ENCODE results near the gene CRABP2.

The CRABP2 gene

GRCh38 chr1:156741481-156741983 lies 36.1 kb upstream of the CRABP2 start:
- Histone ChIP-seq H3K9me3 (replicated peaks; ENCODE audit: insufficient read depth, low read length) (no peaks in the 10 kb centered on the region), H3K79me2 (ENCODE audit: low read length) (peaks cover 53% of the 10 kb centered on the region), H3K9ac (ENCODE audit: low read length) (peak overlapping the region; percentile 19; the same call in 1 of the 2 replicates), H3K9me2 (replicated peaks; ENCODE audit: insufficient read depth, low read length) (no peaks in the 10 kb centered on the region), H3F3A (ENCODE audit: insufficient read depth, low read length) (peaks cover 56% of the 10 kb centered on the region), H2AFZ (ENCODE audit: low read length) (0 out of 2 replicates have a peak overlapping the region, but pooled peaks have one; percentile 5), H3K36me3 (replicated peaks; ENCODE audit: insufficient read depth, low read length) (no peaks in the 10 kb centered on the region), H3K4me2 (ENCODE audit: low read depth, low read length) (peak overlapping the region; percentile 67), H3K27me3 (replicated peaks; ENCODE audit: insufficient read depth, low read length) (no peaks in the 10 kb centered on the region), H4K20me1 (ENCODE audit: insufficient read depth, low read length) (no peaks in the 10 kb centered on the region), H3K27ac (ENCODE audit: low read length) (peak overlapping the region; percentile 57), H3K4me1 (ENCODE audit: low read length) (peaks cover 29% of the 10 kb centered on the region), H3K4me3 (ENCODE audit: low read length) (peak overlapping the region; percentile 51)
- DNase-seq: peak; percentile 44
- TF ChIP-seq CTCF (IDR thresholded peaks at IDR 0.05; ENCODE audit: low read length) (no peak), EZH2 (optimal IDR thresholded peaks at IDR 0.05; ENCODE audit: low read depth, low read length) (no peak), EZH2phosphoT487 (IDR thresholded peaks at IDR 0.05; ENCODE audit: low read length) (no peak)

- H4K20me1 ChIP-seq (ENCODE audit: insufficient read depth, low read length): no peaks in the 10 kb centered on the region
- peak within 1 kb of the TSS; percentile 67 for H3K4me2 ChIP-seq (ENCODE audit: low read depth, low read length)
- no peaks in the 10 kb centered on the region for H3K9me3 ChIP-seq (replicated peaks; ENCODE audit: insufficient read depth, low read length)
- H3K27me3 ChIP-seq (replicated peaks; ENCODE audit: insufficient read depth, low read length): no peaks in the 10 kb centered on the region
- H3K9me2 ChIP-seq (replicated peaks; ENCODE audit: insufficient read depth, low read length): no peaks in the 10 kb centered on the region
- peak within 1 kb of the TSS; percentile 81 for H3K27ac ChIP-seq (ENCODE audit: low read length)
- H3K9ac ChIP-seq (ENCODE audit: low read length): peak within 1 kb of the TSS; percentile 78
- peak within 1 kb of the TSS; percentile 47 for H2AFZ ChIP-seq (ENCODE audit: low read length)
- no peaks in the 10 kb centered on the region for H3K36me3 ChIP-seq (replicated peaks; ENCODE audit: insufficient read depth, low read length)
- TF ChIP-seq EZH2phosphoT487 (IDR thresholded peaks at IDR 0.05; ENCODE audit: low read length) (no peak), EZH2 (optimal IDR thresholded peaks at IDR 0.05; ENCODE audit: low read depth, low read length) (no peak)
- peaks cover 23% of the 10 kb centered on the region for H3K4me1 ChIP-seq (ENCODE audit: low read length)
- H3K79me2 ChIP-seq (ENCODE audit: low read length): peaks cover 47% of the 10 kb centered on the region
- peak; percentile 100 for DNase-seq
- peaks cover 56% of the 10 kb centered on the region for H3F3A ChIP-seq (ENCODE audit: insufficient read depth, low read length)
- peak within 1 kb of the TSS; percentile 80 for H3K4me3 ChIP-seq (ENCODE audit: low read length)
These were observed 35.5 kb upstream of the CRABP2 start, which contains the start of gene MRPL24 for GRCh38 chr1:156740741-156741480. TSS of gene MRPL24 (minus strand) at chr1:156741088. CDS start at chr1:156738704, 2,384 bp downstream.

- peaks cover 22% of the 10 kb centered on the region for H3K4me1 ChIP-seq (ENCODE audit: low read length)
- H3K9me3 ChIP-seq (replicated peaks; ENCODE audit: insufficient read depth, low read length): no peaks in the 10 kb centered on the region
- peak overlapping the region; percentile 81 for H3K27ac ChIP-seq (ENCODE audit: low read length)
- no peaks in the 10 kb centered on the region for H4K20me1 ChIP-seq (ENCODE audit: insufficient read depth, low read length)
- peaks cover 53% of the 10 kb centered on the region for H3F3A ChIP-seq (ENCODE audit: insufficient read depth, low read length)
- peak; percentile 68 for DNase-seq
- H3K36me3 ChIP-seq (replicated peaks; ENCODE audit: insufficient read depth, low read length): no peaks in the 10 kb centered on the region
- H3K79me2 ChIP-seq (ENCODE audit: low read length): peaks cover 41% of the 10 kb centered on the region
- H3K4me2 ChIP-seq (ENCODE audit: low read depth, low read length): peak overlapping the region; percentile 65
- peak overlapping the region; percentile 78 for H3K9ac ChIP-seq (ENCODE audit: low read length)
- no peaks in the 10 kb centered on the region for H3K27me3 ChIP-seq (replicated peaks; ENCODE audit: insufficient read depth, low read length)
- no peak for TF ChIP-seq EZH2phosphoT487 (IDR thresholded peaks at IDR 0.05; ENCODE audit: low read length)
- no peak for TF ChIP-seq CTCF (IDR thresholded peaks at IDR 0.05; ENCODE audit: low read length)
- no peak for TF ChIP-seq EZH2 (optimal IDR thresholded peaks at IDR 0.05; ENCODE audit: low read depth, low read length)
- H3K9me2 ChIP-seq (replicated peaks; ENCODE audit: insufficient read depth, low read length): no peaks in the 10 kb centered on the region
- H3K4me3 ChIP-seq (ENCODE audit: low read length): peak overlapping the region; percentile 80
- peak overlapping the region; percentile 47 for H2AFZ ChIP-seq (ENCODE audit: low read length)
These were observed 34.9 kb upstream of the CRABP2 start for GRCh38 chr1:156740237-156740740.

Data from MM.1S (cell line).